PFSK-1 (cell line): ENCODE data around the gene ZDHHC17.

ENCODE experiments used
- POLR2AphosphoS5 ChIP-seq: IDR thresholded peaks from 2 replicates; pipeline ENCODE4 v1.6.1; 2012; ENCODE audit warnings: low read depth, mild to moderate bottlenecking, control low read depth, low read length, moderate library complexity
- TAF1 ChIP-seq: IDR thresholded peaks from 2 replicates; pipeline ENCODE4 v1.6.1; 2012; ENCODE audit warnings: low read length, control low read depth, borderline replicate concordance; ENCODE audit not compliant: insufficient read depth
- TF ChIP-seq, protein P1 (sequence below), 2 experiments: IDR thresholded peaks; 2 replicates each; pipeline versions ENCODE4 v1.6.1 to v1.8.0; 2011 to 2012; ENCODE audit warnings: low read depth in 2 of 2, low read length in 2 of 2, control low read depth in 1 of 2, inconsistent platforms in 1 of 2, mild to moderate bottlenecking in 1 of 2, moderate library complexity in 1 of 2; ENCODE audit not compliant: insufficient read depth in 1 of 2

DNA sequence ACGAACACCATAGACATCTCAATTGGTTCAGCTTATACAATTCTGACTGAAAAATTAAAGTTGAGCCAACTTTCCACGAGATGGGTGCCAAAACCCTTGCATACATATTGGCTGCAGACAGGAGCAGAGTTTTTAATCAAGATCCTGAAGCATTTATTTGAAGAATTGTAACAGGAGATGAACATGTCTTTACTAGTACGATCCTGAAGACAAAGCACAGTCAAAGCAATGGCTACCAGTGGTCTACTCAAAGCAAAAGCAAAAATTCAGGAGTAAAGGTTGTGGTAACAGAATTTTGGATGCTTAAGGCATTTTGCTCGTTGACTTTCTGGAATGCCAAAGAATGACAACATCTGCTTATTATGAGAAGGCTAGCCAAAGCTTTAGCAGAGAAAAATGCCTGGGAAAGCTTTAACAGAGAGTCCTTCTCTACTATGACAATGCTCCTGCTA is 20.7 kb downstream of the ZDHHC17 start:
- TF ChIP-seq POLR2AphosphoS5 (no peak), TAF1 (no peak)
- TF ChIP-seq, protein P1, sequence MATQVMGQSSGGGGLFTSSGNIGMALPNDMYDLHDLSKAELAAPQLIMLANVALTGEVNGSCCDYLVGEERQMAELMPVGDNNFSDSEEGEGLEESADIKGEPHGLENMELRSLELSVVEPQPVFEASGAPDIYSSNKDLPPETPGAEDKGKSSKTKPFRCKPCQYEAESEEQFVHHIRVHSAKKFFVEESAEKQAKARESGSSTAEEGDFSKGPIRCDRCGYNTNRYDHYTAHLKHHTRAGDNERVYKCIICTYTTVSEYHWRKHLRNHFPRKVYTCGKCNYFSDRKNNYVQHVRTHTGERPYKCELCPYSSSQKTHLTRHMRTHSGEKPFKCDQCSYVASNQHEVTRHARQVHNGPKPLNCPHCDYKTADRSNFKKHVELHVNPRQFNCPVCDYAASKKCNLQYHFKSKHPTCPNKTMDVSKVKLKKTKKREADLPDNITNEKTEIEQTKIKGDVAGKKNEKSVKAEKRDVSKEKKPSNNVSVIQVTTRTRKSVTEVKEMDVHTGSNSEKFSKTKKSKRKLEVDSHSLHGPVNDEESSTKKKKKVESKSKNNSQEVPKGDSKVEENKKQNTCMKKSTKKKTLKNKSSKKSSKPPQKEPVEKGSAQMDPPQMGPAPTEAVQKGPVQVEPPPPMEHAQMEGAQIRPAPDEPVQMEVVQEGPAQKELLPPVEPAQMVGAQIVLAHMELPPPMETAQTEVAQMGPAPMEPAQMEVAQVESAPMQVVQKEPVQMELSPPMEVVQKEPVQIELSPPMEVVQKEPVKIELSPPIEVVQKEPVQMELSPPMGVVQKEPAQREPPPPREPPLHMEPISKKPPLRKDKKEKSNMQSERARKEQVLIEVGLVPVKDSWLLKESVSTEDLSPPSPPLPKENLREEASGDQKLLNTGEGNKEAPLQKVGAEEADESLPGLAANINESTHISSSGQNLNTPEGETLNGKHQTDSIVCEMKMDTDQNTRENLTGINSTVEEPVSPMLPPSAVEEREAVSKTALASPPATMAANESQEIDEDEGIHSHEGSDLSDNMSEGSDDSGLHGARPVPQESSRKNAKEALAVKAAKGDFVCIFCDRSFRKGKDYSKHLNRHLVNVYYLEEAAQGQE (IDR thresholded peaks at IDR 0.05; ENCODE audit: insufficient read depth in 1 of 2, low read depth in 2 of 2, low read length in 2 of 2): no peak
